IPS-18c (cell line): ENCODE data around the gene FFAR3.
"Not testable (repeated sequence)": the region's sequence is repeated elsewhere in the genome, so short reads cannot be mapped to it uniquely, and the experiment has no call there.

Source experiments
- H3K4me3 ChIP-seq: 2 replicates; pipeline ENCODE4 v1.7.0; 2013; ENCODE audit warnings: low read depth, mild to moderate bottlenecking, low read length, moderate library complexity; ENCODE audit not compliant: insufficient read depth
- H3K9me3 ChIP-seq: one replicate; pipeline ENCODE4 v1.6.1; 2013; ENCODE audit warnings: mild to moderate bottlenecking, low read length, moderate library complexity; ENCODE audit not compliant: control insufficient read depth, insufficient read depth

The FFAR3 gene

GRCh38 chr19:35345671-35346111, 12.6 kb upstream of the FFAR3 start:
- H3K9me3 ChIP-seq = peaks cover 2% of the 10 kb centered on the region
- H3K4me3 ChIP-seq = no peak overlapping the region

GRCh38 chr19:35346193-35347052, 11.8 kb upstream of the FFAR3 start:
- Histone ChIP-seq H3K9me3 (peaks cover 2% of the 10 kb centered on the region), H3K4me3 (no peak overlapping the region)

GRCh38 chr19:35347171-35347929, 10.9 kb upstream of the FFAR3 start, which contains the start of gene FFAR1:
Gene FFAR1 (plus strand): TSS chr19:35347902. CDS start chr19:35351552, 3,650 bp downstream.
- no peak within 1 kb of the TSS; the same call in 1 of the 2 replicates for H3K4me3 ChIP-seq

GRCh38 chr19:35347930-35348298, 10.3 kb upstream of the FFAR3 start:
- no peak overlapping the region for H3K4me3 ChIP-seq

More at GRCh38 chr19:35347171-35347929, 10.9 kb upstream of the FFAR3 start, which contains the start of gene FFAR1:
- peaks cover 2% of the 10 kb centered on the region for H3K9me3 ChIP-seq

GRCh38 chr19:35348911-35349611, 9.2 kb upstream of the FFAR3 start:
- Histone ChIP-seq H3K4me3 (no peak overlapping the region; the same call in 1 of the 2 replicates), H3K9me3 (peaks cover 2% of the 10 kb centered on the region)

More at GRCh38 chr19:35347930-35348298, 10.3 kb upstream of the FFAR3 start:
- peaks cover 2% of the 10 kb centered on the region for H3K9me3 ChIP-seq

- Histone ChIP-seq H3K4me3 (no peak overlapping the region), H3K9me3 (peaks cover 2% of the 10 kb centered on the region)
Measured at GRCh38 chr19:35349614-35350521, 8.4 kb upstream of the FFAR3 start.

GRCh38 chr19:35350591-35350990, 7.7 kb upstream of the FFAR3 start:
- no peak overlapping the region for H3K4me3 ChIP-seq

GRCh38 chr19:35351411-35352176, 6.7 kb upstream of the FFAR3 start:
- Histone ChIP-seq H3K9me3 (no peaks in the 10 kb centered on the region), H3K4me3 (no peak overlapping the region)

More at GRCh38 chr19:35350591-35350990, 7.7 kb upstream of the FFAR3 start:
- H3K9me3 ChIP-seq = peaks cover 2% of the 10 kb centered on the region

GRCh38 chr19:35352177-35352447, 6.1 kb upstream of the FFAR3 start:
- no peak overlapping the region for H3K4me3 ChIP-seq
- no peaks in the 10 kb centered on the region for H3K9me3 ChIP-seq

GRCh38 chr19:35352448-35353304, 5.6 kb upstream of the FFAR3 start:
- H3K4me3 ChIP-seq = no peak overlapping the region
- no peaks in the 10 kb centered on the region for H3K9me3 ChIP-seq

- H3K4me3 ChIP-seq = no peak overlapping the region
- no peaks in the 10 kb centered on the region for H3K9me3 ChIP-seq
Measured at GRCh38 chr19:35353635-35354034, 4.6 kb upstream of the FFAR3 start.

GRCh38 chr19:35354898-35355297, 3.4 kb upstream of the FFAR3 start:
- H3K4me3 ChIP-seq = no peak overlapping the region

GRCh38 chr19:35355791-35356460, 2.3 kb upstream of the FFAR3 start:
- no peak overlapping the region for H3K4me3 ChIP-seq
- no peaks in the 10 kb centered on the region for H3K9me3 ChIP-seq

More at GRCh38 chr19:35354898-35355297, 3.4 kb upstream of the FFAR3 start:
- no peaks in the 10 kb centered on the region for H3K9me3 ChIP-seq

GRCh38 chr19:35358834-35359233, 574 bp downstream of the FFAR3 start:
- H3K9me3 ChIP-seq, H3K4me3 ChIP-seq: not testable (repeated sequence)

GRCh38 chr19:35359395-35359794, 1.1 kb downstream of the FFAR3 start:
- H3K4me3 ChIP-seq, H3K9me3 ChIP-seq: not testable (repeated sequence)
